ENCODE measurements around the gene RBM26. TPM values are rescaled to one million over a fixed set of nuclear protein-coding genes. Genes with fewer than 3 reads are reported as not detected.

Gene RBM26
- total and polyA plus RNA-seq, 2 experiments from 2014 or later = 46.0 to 69.3 TPM

DNA sequence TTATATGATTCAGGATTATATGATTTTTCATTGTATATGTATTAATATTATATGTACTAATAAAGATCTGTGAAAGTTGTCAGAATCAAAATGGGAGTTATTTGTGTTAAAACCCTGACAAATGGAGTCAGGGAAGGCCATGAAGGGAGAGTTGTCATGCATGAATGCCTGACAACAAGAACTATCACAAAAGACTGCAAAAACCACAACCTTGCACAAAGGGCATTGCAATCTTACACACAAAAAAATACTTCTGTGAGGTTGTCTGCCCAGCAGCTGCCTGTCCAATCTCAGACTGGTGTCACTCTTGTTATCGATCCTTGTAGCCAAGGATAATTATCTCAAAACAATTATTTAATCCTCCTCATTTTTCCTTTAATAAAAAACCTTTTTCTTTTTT lies 21.2 kb upstream of the RBM26 start:
- no peaks in the 10 kb centered on the region for H3K27me3 Mint-ChIP-seq (ENCODE audit: insufficient read depth, low read depth, poor library complexity)
- H3K79me2 ChIP-seq (replicated peaks; ENCODE audit: insufficient read depth) = no peaks in the 10 kb centered on the region
- no peaks in the 10 kb centered on the region for H3K4me1 Mint-ChIP-seq
- no peaks in the 10 kb centered on the region for H3K36me3 ChIP-seq (ENCODE audit: insufficient read depth)
- H3K4me3 ChIP-seq = no peak overlapping the region
- no peak overlapping the region for H3K27ac ChIP-seq (ENCODE audit: low read depth)
- DNase-seq (ENCODE audit: low spot score) (no peak), ATAC-seq (no peak)
- no peaks in the 10 kb centered on the region for H3F3A ChIP-seq (replicated peaks; ENCODE audit: low read depth)
- H3K4me2 ChIP-seq = no peak overlapping the region
- H2AFZ ChIP-seq = no peak overlapping the region
- H3K36me3 Mint-ChIP-seq (ENCODE audit: low read depth) = no peaks in the 10 kb centered on the region
- no peak overlapping the region for H3K4me3 Mint-ChIP-seq
- no peak overlapping the region for H3K27ac Mint-ChIP-seq
- no peaks in the 10 kb centered on the region for H3K27me3 ChIP-seq (ENCODE audit: insufficient read depth)
- no peak for TF ChIP-seq ETS1 (IDR thresholded peaks at IDR 0.05)
- TF ChIP-seq EZH2phosphoT487 (IDR thresholded peaks at IDR 0.05; ENCODE audit: unreplicated experiment) = no peak
- TF ChIP-seq, protein P1, sequence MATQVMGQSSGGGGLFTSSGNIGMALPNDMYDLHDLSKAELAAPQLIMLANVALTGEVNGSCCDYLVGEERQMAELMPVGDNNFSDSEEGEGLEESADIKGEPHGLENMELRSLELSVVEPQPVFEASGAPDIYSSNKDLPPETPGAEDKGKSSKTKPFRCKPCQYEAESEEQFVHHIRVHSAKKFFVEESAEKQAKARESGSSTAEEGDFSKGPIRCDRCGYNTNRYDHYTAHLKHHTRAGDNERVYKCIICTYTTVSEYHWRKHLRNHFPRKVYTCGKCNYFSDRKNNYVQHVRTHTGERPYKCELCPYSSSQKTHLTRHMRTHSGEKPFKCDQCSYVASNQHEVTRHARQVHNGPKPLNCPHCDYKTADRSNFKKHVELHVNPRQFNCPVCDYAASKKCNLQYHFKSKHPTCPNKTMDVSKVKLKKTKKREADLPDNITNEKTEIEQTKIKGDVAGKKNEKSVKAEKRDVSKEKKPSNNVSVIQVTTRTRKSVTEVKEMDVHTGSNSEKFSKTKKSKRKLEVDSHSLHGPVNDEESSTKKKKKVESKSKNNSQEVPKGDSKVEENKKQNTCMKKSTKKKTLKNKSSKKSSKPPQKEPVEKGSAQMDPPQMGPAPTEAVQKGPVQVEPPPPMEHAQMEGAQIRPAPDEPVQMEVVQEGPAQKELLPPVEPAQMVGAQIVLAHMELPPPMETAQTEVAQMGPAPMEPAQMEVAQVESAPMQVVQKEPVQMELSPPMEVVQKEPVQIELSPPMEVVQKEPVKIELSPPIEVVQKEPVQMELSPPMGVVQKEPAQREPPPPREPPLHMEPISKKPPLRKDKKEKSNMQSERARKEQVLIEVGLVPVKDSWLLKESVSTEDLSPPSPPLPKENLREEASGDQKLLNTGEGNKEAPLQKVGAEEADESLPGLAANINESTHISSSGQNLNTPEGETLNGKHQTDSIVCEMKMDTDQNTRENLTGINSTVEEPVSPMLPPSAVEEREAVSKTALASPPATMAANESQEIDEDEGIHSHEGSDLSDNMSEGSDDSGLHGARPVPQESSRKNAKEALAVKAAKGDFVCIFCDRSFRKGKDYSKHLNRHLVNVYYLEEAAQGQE (IDR thresholded peaks at IDR 0.05; ENCODE audit: unreplicated experiment) = no peak
- no peak for TF ChIP-seq ZNF331 (CRISPR knock-in tag; IDR thresholded peaks at IDR 0.05; ENCODE audit: low read depth)
- no peak for TF ChIP-seq JUNB (IDR thresholded peaks at IDR 0.05; ENCODE audit: unreplicated experiment)
- no peaks in the 10 kb centered on the region for H3K9me3 Mint-ChIP-seq
- H3K9me2 ChIP-seq (ENCODE audit: insufficient read depth) = no peaks in the 10 kb centered on the region
- no peaks in the 10 kb centered on the region for H3K4me1 ChIP-seq (ENCODE audit: insufficient read depth)
- no peaks in the 10 kb centered on the region for H4K20me1 ChIP-seq (replicated peaks; ENCODE audit: insufficient read depth)

- H3K4me3 Mint-ChIP-seq = no peak overlapping the region
- peak; percentile 75 for DNase-seq (ENCODE audit: low spot score)
- Histone ChIP-seq H4K20me1 (replicated peaks; ENCODE audit: insufficient read depth) (no peaks in the 10 kb centered on the region), H3K79me2 (replicated peaks; ENCODE audit: insufficient read depth) (no peaks in the 10 kb centered on the region), H3K27me3 (ENCODE audit: insufficient read depth) (no peaks in the 10 kb centered on the region), H3K4me3 (no peak overlapping the region), H3K36me3 (ENCODE audit: insufficient read depth) (no peaks in the 10 kb centered on the region), H3K4me2 (no peak overlapping the region), H3F3A (replicated peaks; ENCODE audit: low read depth) (no peaks in the 10 kb centered on the region), H3K4me1 (ENCODE audit: insufficient read depth) (no peaks in the 10 kb centered on the region), H2AFZ (no peak overlapping the region), H3K27ac (ENCODE audit: low read depth) (no peak overlapping the region), H3K9me2 (ENCODE audit: insufficient read depth) (no peaks in the 10 kb centered on the region)
- TF ChIP-seq, protein P2, sequence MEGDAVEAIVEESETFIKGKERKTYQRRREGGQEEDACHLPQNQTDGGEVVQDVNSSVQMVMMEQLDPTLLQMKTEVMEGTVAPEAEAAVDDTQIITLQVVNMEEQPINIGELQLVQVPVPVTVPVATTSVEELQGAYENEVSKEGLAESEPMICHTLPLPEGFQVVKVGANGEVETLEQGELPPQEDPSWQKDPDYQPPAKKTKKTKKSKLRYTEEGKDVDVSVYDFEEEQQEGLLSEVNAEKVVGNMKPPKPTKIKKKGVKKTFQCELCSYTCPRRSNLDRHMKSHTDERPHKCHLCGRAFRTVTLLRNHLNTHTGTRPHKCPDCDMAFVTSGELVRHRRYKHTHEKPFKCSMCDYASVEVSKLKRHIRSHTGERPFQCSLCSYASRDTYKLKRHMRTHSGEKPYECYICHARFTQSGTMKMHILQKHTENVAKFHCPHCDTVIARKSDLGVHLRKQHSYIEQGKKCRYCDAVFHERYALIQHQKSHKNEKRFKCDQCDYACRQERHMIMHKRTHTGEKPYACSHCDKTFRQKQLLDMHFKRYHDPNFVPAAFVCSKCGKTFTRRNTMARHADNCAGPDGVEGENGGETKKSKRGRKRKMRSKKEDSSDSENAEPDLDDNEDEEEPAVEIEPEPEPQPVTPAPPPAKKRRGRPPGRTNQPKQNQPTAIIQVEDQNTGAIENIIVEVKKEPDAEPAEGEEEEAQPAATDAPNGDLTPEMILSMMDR (conservative IDR thresholded peaks at IDR 0.05; ENCODE audit: low read depth in 2 of 2) = peak; percentile 65 to 87
- TF ChIP-seq NANOG (IDR thresholded peaks at IDR 0.05; ENCODE audit: borderline replicate concordance) = no peak
- no peaks in the 10 kb centered on the region for H3K27me3 Mint-ChIP-seq (ENCODE audit: insufficient read depth, low read depth, poor library complexity)
- no peaks in the 10 kb centered on the region for H3K9me3 Mint-ChIP-seq
- ATAC-seq = no peak
- no peak overlapping the region for H3K27ac Mint-ChIP-seq
- H3K36me3 Mint-ChIP-seq (ENCODE audit: low read depth) = no peaks in the 10 kb centered on the region
- no peaks in the 10 kb centered on the region for H3K4me1 Mint-ChIP-seq
These were observed 18.0 kb upstream of the RBM26 start for GRCh38 chr13:79423801-79424642.

All from GM23338 (cell line).